Right ventricle myocardium superior (tissue), 1 donor: ENCODE measurements around the gene BZW1. TPM values are rescaled to one million over a fixed set of nuclear protein-coding genes. Genes with fewer than 3 reads are reported as not detected.

Source experiments
- ATAC-seq: fragments of 200-7000 bp; cut with Tn5 transposase; one replicate; pipeline ENCODE4 v1.9.1; 2020; ENCODE audit warnings: mild to moderate bottlenecking; ENCODE audit not compliant: poor library complexity
- DNase-seq: peaks from one replicate; pipeline ENCODE4 v3.0.0-alpha.2; 2020
- intact Hi-C: fragments of 100-400 bp; cut with DNase I; formaldehyde crosslinking; loops from one replicate; pipeline ENCODE4 v1.11.2; 2022
- total RNA-seq: library from RNA; stranded (reverse); fragmentation: NEBNext Ultra II Directional; extraction: Animal tissue kit (Norgen Biotek cat#: 25700); gene quantifications from one replicate; pipeline ENCODE4 v1.2.1, GENCODE V29; 2021
- donor health status: DM: no; HTN: yes; CAD: no; lungs with severe emphysema.

The BZW1 gene
- total RNA-seq, 1 donor from 2014 or later, result 72.2 TPM

DNA sequence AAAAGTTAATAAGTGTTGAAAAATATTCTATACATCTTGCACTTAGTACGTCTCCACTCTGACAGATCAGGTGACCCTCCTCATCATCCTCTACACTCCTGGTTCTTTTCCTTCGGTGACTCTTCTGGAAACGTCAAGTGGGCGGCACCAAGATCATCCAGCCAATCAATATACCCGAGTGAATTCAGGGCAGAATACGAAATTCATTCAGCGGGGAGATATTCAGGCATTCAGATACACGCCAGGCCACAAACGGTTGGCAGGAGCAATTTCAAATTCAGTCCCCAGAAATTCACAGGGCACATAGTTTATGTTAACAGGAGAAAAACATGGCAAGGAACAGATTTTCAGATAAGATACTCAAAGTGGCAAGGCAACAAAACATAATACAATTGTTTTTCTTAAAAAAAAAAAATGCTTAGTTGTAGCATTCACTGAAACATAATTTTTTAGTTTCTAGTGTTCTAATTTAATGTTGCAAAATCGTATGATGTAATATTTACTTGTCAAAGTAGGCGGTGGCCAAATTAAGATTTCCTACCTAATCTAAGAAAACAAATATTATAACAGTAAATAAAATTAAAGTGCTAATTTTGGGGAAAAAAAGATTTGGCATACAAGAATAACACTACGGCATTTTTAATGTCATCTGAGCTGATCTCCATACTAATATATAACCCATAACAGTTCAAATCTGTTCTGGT lies 48.5 kb downstream of the BZW1 start:
- no peak for DNase-seq
- ATAC-seq, result no peak
- intact Hi-C loops, result no loop called here

DNA sequence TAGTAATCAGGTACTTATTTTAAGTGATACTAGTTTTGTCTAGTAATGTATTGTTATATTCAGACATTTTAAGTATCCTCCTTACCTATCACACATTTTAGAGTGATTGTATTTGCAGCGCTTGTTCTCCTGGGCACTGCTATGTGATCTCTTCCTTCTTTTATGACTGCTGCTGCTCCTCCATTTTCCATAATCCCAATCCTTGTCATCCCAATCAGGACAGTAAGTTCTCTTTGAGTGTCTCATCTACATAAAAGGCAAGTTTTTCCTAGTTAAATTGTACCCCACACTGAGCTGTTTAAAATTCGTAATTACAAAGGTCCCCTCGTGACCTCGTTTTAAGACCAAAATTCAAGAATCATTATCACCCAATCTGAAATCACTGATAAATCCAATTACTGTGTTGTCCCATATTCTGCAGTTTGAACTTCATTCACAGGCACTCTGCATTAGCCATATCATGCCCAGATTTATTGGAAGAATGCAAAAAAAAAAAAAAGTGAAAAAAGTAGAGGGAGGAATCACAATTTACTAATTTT lies 50.0 kb downstream of the BZW1 start:
- no peak for DNase-seq
- no peak for ATAC-seq
- intact Hi-C loops, result no loop called here

DNA sequence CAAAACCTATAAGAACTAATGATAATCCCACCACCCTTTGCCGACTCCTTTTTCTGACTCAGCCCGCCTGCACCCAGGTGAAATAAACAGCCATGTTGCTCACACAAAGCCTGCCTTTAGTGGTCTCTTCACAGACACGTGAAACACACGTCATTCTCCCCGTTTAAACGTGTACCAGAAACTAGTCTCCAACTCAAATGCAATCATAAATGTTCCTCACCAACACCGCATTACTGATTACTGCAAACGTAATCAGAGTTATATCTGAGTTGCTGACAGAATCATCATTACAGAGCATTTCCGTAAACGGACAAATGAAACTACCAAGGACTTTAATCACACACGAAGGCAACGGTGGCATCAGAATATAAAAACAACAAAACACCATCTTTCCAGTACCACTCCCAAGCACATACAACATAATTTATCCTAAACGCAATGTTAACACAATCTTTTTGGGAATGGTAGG lies 50.9 kb downstream of the BZW1 start:
- intact Hi-C loops, result no loop called here
- DNase-seq (no peak), ATAC-seq (no peak)

DNA sequence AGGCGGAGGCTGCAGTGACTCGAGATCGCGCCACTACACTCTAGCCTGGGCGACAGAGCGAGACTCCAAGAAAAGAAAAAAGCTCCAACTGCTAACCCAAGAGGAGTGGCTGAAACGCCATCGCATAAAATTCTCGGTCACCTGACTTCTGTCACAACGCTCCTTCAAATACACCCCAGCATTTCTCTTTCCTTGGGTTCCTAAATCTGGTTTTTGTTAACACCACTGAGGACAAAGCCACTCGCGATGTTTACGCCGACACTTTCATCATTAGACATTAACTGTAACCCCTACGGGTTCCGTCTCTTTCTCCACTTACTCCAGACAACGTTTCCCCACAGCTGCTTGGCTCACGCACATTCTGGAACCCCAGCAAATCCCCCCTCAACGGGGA lies 52.1 kb downstream of the BZW1 start:
- no peak for ATAC-seq
- intact Hi-C loops, result no loop called here
- no peak for DNase-seq

DNA sequence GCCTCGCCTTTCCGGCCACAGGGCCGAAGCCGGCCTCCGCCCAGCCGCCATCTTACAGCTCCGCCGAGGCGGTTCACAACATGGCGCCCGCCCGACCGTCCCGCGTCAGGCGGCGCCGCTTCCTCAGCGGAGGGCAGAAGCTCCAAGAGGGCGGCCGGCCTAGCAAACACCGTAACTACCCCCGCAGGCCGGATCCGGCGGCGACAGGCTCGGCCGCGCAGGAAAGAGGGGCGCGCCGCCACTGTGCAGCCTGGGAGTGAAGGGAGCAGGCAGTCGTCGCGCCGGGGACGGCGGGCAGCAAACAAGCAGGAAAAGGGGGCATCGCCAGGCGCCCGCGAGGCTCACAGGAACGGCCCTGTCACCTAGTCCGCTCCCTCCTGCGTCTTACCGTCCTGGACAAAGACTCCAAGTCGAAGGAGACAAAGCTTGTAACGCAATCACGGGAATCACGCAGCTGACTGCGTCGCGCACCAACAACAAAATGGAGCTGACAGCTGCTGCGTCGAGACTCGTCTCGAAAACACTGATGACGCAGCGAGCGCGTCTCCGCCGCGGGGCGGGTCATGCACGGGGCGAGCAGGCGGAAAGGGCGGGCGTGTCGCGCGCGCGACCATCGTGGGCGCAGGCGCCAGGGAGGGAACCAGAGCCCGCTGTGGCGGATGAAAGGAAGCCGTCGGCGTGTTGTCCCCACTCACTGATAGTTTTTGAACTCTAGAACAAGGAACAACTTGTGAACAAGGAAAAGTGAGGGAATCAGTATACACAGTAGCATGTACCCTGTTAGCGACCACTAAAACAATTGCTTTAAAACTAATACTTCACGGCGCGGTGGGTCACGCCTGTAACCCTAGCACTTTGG lies 52.7 kb downstream of the BZW1 start, which contains the start of gene CLK1:
Gene CLK1, minus strand, starts transcription at position 483 of the 859 bp plus-strand sequence. CDS start 2,796 bp downstream, outside the sequence.
- peak; percentile 95 for ATAC-seq
- intact Hi-C loops, result no loop called here
- DNase-seq, result peak; percentile 99

DNA sequence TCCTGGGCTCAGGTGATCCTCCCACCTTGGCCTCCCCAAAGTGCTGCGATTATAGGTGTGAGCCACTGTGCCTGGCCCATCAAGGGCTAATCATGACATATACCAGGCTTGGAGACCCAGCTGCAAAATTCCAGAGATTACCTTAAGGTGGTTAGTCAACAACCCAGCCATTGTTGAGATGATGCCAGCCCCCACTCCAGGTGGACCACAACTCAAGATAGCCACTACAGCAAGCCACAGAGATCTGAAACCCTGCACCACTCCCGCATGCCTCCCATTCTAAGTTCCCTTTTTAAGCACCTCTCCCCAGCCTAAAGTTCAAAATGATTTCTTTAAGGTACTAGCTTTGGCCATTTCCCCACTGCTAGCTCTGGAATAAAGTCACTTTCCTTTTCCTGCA lies 57.3 kb downstream of the BZW1 start:
- ATAC-seq (no peak), DNase-seq (no peak)
- intact Hi-C loops, result no loop called here

DNA sequence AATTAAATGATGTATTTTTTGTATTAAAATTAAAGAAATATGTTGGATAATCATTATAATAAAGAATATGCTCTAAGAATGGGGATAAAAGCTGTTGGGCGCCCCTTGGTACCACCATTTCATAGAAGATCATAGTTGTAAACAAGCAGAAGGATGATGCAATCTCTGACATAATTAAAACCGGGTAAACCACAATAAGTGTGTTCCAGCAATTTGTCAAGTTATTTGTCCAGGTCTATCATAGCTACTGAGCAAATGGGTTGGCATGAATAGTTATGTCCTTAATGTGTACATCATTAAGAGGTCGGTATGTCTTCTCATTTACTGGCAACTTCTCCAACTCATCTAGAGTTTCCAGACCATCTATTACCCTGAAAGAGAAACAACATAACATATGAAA lies 59.4 kb downstream of the BZW1 start:
- ATAC-seq (no peak), DNase-seq (no peak)
- intact Hi-C loops, result no loop called here

DNA sequence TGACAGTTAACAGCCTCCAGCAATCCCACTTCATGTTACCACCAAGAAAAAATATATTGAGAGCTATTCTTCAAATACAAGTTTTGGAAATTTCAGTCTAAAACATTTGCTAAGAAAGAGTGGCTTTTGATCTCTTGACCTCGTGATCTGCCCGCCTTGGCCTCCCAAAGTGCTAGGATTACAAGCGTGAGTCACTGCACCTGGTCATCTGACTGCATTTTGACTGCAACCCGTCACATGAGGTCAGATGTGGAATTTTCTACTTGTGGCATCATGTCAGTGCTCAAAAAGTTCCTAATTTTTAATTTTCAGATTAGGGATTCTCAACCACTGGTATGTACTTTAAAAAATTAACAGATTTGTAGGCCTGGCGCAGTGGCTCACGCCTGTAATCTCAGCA lies 61.9 kb downstream of the BZW1 start:
- no peak for ATAC-seq
- intact Hi-C loops, result no loop called here
- no peak for DNase-seq

Other genes starting within 250 kb of the BZW1 start
- gene AOX1, start 225.9 kb upstream of the BZW1 start, total RNA-seq, result 4.1 TPM
- gene CLK1, start 52.7 kb downstream of the BZW1 start, total RNA-seq, result 44.1 TPM
- 27.9 TPM for gene PPIL3, start 77.2 kb downstream of the BZW1 start, total RNA-seq
- 15.3 TPM for gene NIF3L1, start 77.5 kb downstream of the BZW1 start, total RNA-seq
- gene ORC2, start 151.8 kb downstream of the BZW1 start, total RNA-seq, result 20.4 TPM